Epithelial cell of esophagus (primary cell): Measurements from ENCODE around the gene CAPN10.
A peak's percentile ranks its signal among the peaks of the same experiment; 100 is the strongest.

Experiments
- DNase-seq: peaks from one replicate; pipeline ENCODE4 v3.0.0; 2010; ENCODE audit warnings: low read depth
- H3K4me3 ChIP-seq: 2 replicates; pipeline ENCODE4 v1.5.1; 2011; ENCODE audit warnings: mild to moderate bottlenecking, low read length, control low read depth
- CTCF ChIP-seq: IDR thresholded peaks from 2 replicates; pipeline ENCODE4 v1.5.1; 2011; ENCODE audit warnings: low read depth, mild to moderate bottlenecking, low read length, control low read depth, inconsistent platforms; ENCODE audit not compliant: insufficient read depth; ENCODE audit errors: missing control alignments

Gene CAPN10

DNA sequence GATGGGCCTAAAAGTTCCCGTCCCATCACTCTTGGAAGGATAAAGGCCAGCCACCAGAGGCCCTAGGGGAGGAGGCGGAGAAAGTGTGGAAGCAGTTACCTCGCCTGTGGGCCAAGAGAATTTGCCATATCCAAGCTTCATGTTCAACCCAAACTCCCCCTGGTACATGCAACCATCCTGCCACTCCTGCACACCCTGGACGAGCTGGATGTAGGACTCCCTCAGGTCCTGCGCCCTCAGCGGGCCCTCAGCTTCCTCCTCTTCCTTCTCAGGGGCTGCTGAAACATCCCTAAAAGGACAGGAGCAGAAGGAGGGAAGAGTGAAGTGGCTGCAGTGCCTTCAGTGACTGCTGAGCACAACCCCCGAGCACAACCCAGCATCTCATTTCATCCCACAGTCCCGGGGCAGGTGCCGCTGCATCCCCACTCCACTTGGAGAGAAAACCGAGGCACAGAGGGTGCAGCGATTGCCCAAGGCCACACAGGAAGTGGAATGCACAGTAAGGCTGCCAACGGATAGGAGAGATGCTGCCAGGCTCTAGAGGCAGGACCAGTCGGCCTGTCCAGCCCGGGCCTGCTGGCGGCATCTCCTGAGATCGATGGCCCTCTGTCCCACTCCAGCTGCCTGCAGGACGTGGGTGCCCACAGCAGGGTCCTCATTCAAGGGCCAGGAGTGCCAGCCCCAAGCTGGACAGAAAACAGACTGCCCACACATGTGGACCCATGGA lies 31.6 kb upstream of the CAPN10 start:
- no peak for DNase-seq
- no peak overlapping the region for H3K4me3 ChIP-seq
- TF ChIP-seq CTCF = no peak

GRCh38 chr2:240555541-240556250 lies 30.8 kb upstream of the CAPN10 start:
- H3K4me3 ChIP-seq = no peak overlapping the region
- TF ChIP-seq CTCF = no peak
- no peak for DNase-seq

DNA sequence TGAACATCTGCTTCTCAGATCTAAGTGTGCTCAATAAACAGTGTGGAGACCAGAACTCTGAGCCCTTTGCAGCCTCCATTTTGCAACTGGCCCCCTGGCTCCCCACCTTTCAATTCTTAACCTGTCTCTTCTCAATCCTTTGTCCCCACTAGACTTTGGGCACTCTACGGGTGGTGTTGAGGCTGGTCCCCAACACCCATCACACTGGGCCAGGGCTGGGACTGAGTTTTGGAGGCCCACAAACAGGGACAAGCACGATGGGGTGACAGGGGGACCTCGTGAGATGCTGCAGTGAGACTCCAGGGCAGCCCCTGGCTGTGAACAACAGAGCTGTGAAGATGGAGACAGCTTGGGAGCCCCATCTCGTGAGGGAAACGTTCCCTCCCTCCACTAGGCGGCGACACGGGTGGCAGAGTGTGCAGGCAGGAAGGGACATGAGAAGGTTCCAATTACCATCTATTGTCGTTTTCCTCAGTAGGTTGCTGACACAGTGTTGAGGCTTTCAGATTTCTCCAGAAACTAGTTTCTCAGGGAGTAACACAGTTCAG lies 29.9 kb upstream of the CAPN10 start:
- peak; percentile 72 for DNase-seq

GRCh38 chr2:240557101-240557751 lies 29.3 kb upstream of the CAPN10 start:
- peak overlapping the region; percentile 48 for H3K4me3 ChIP-seq
- DNase-seq = no peak

More for the DNA sequence above, 29.9 kb upstream of the CAPN10 start:
- peak; percentile 76 for TF ChIP-seq CTCF
- H3K4me3 ChIP-seq = peak overlapping the region; percentile 48

DNA sequence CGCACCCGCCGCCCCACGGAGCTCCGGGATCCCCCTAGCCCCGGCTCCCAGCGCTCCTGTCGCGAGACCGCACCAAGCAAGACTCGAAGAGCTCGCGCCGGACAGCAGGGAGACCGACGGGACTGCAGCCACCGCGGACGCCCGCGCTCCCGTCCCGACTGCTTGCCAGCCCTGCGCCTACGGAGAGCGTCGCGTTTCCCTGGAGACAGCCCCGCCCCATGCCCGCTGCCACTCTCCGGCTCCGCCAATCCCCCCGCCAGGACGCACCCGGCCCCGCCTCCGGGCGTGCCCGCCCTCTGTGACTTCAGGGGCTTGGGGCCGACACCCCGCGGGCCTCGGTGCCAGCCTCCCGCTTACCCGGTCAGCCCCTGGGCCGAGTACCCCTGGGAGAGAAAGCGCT lies 28.7 kb upstream of the CAPN10 start, which contains the start of gene ANKMY1:
TSS of gene ANKMY1 (minus strand) at position 181 of the 400 bp plus-strand sequence. CDS start 653 bp downstream, outside the sequence.
- H3K4me3 ChIP-seq = peak within 1 kb of the TSS; percentile 48
- TF ChIP-seq CTCF = no peak
- peak; percentile 88 for DNase-seq

More at GRCh38 chr2:240557101-240557751, 29.3 kb upstream of the CAPN10 start:
- TF ChIP-seq CTCF = no peak

DNA sequence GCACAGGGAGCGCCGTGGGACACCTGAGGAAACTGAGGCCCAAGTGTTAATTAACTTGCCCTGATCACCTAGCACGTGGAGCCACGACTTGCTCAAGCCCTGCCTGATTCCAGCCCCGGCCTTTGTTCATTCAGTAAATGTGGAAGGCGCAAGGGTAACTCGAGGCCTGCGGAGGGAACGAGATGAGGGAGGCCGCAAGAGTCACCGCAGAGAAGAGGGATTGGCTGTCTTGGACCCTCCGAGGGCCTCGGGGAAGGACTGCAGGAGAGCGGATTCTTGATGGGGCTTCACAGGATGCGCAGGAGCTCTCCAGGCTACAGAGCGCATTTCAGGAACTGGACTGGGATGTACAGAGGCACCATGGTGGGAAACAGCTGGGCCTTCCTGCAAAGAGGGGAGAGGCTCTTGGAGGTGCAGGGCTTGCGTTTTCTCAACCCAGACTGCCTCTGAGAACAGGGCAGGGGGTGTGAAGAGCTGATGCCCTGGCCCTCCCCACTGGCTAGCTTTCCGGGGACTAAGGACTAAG lies 28.2 kb upstream of the CAPN10 start:
- DNase-seq = no peak
- TF ChIP-seq CTCF = no peak
- H3K4me3 ChIP-seq = peak overlapping the region; percentile 48
